OCI-LY3 (cell line): ENCODE data around the gene KAT14.
A peak's percentile ranks its signal among the peaks of the same experiment; 100 is the strongest.

Experiments
- H2AFZ ChIP-seq: fragments of 200-600, 300-600 bp; shearing (Covaris generic); 2 replicates; pipeline ENCODE4 v1.6.0; 2014; ENCODE audit warnings: antibody characterized with exemption, low read depth, low read length
- H3K27ac ChIP-seq: fragments of 200-600, 300-600 bp; sonication (generic); 2 replicates; pipeline ENCODE4 v1.5.1; 2014; ENCODE audit warnings: mild to moderate bottlenecking, low read length, moderate library complexity, mixed read lengths
- H3K27me3 ChIP-seq: fragments of 200-600, 300-600 bp; sonication (generic); 2 replicates; pipeline ENCODE4 v1.6.1; 2014; ENCODE audit warnings: low read depth, low read length, mixed read lengths
- H3K36me3 ChIP-seq: fragments of 200-600, 300-600 bp; sonication (generic); replicated peaks from 2 replicates; pipeline ENCODE3; 2014; ENCODE audit warnings: low read depth, low read length, mixed read lengths
- H3K4me1 ChIP-seq: fragments of 300-600, 200-600 bp; sonication (generic); 2 replicates; pipeline ENCODE4 v1.6.1; 2014; ENCODE audit warnings: low read length, mixed read lengths
- H3K4me2 ChIP-seq: fragments of 200-600, 300-600 bp; sonication (generic); 2 replicates; pipeline ENCODE4 v1.6.1; 2014; ENCODE audit warnings: low read length, mixed read lengths
- H3K4me3 ChIP-seq: fragments of 300-600, 200-600 bp; sonication (generic); 2 replicates; pipeline ENCODE4 v1.5.1; 2014; ENCODE audit warnings: antibody characterized with exemption, mild to moderate bottlenecking, low read length, moderate library complexity
- H3K79me2 ChIP-seq: fragments of 300-600, 200-600 bp; shearing (Covaris generic); 2 replicates; pipeline ENCODE4 v1.6.1; 2014; ENCODE audit warnings: mild to moderate bottlenecking, low read length, mixed read lengths
- H3K9ac ChIP-seq: fragments of 300-600, 200-600 bp; shearing (Covaris generic); 2 replicates; pipeline ENCODE4 v1.6.0; 2014; ENCODE audit warnings: mild to moderate bottlenecking, low read length, moderate library complexity
- H3K9me3 ChIP-seq: fragments of 200-600, 300-600 bp; shearing (Covaris generic); 2 replicates; pipeline ENCODE4 v1.6.1; 2014; ENCODE audit warnings: low read length, mixed read lengths; ENCODE audit not compliant: insufficient read depth
- H4K20me1 ChIP-seq: fragments of 200-600, 300-600 bp; sonication (generic); 2 replicates; pipeline ENCODE4 v1.6.1; 2016; ENCODE audit warnings: low read length, mixed read lengths; ENCODE audit not compliant: insufficient read depth
- CTCF ChIP-seq: fragments of 200-600, 300-600 bp; sonication (generic); IDR thresholded peaks from 2 replicates; pipeline ENCODE4 v1.5.1; 2014; ENCODE audit warnings: antibody characterized with exemption, low read length, low read depth
- EZH2phosphoT487 ChIP-seq: fragments of 200-600 bp; shearing (Covaris generic); IDR thresholded peaks from 2 replicates; pipeline ENCODE4 v1.6.1; 2018; ENCODE audit warnings: antibody characterized with exemption, mixed run types, low read depth

Gene KAT14

GRCh38 chr20:18132663-18133062, 5.0 kb upstream of the KAT14 start:
- Histone ChIP-seq H4K20me1 (no peaks in the 10 kb centered on the region), H3K4me3 (no peak overlapping the region), H3K4me1 (peaks cover 6% of the 10 kb centered on the region), H3K4me2 (no peak overlapping the region), H3K79me2 (peaks cover under 1% of the 10 kb centered on the region; the same call in 1 of the 2 replicates), H3K27ac (no peak overlapping the region), H3K36me3 (no peaks in the 10 kb centered on the region), H2AFZ (no peak overlapping the region), H3K9me3 (no peaks in the 10 kb centered on the region), H3K27me3 (0 out of 2 replicates have a peak, but pooled peaks cover 5% of the 10 kb centered on the region), H3K9ac (no peak overlapping the region)
- TF ChIP-seq EZH2phosphoT487 = no peak
- no peak for TF ChIP-seq CTCF

GRCh38 chr20:18133962-18134361, 3.7 kb upstream of the KAT14 start:
- H3K4me1 ChIP-seq = peaks cover 10% of the 10 kb centered on the region
- no peaks in the 10 kb centered on the region for H3K36me3 ChIP-seq
- no peaks in the 10 kb centered on the region for H4K20me1 ChIP-seq
- TF ChIP-seq CTCF (no peak), EZH2phosphoT487 (no peak)
- H3K4me2 ChIP-seq = no peak overlapping the region
- no peak overlapping the region for H3K4me3 ChIP-seq
- no peak overlapping the region for H3K9ac ChIP-seq
- peaks cover 13% of the 10 kb centered on the region for H3K79me2 ChIP-seq
- H2AFZ ChIP-seq = no peak overlapping the region
- 0 out of 2 replicates have a peak, but pooled peaks cover 5% of the 10 kb centered on the region for H3K27me3 ChIP-seq
- no peaks in the 10 kb centered on the region for H3K9me3 ChIP-seq
- H3K27ac ChIP-seq = no peak overlapping the region

GRCh38 chr20:18138266-18138582, 561 bp downstream of the KAT14 start:
- peak overlapping the region; percentile 72 for H3K27ac ChIP-seq
- H2AFZ ChIP-seq = peak overlapping the region; percentile 99
- H3K4me2 ChIP-seq = peak overlapping the region; percentile 98
- H3K9ac ChIP-seq = peak overlapping the region; percentile 99
- H3K27me3 ChIP-seq = no peaks in the 10 kb centered on the region
- no peak for TF ChIP-seq EZH2phosphoT487
- TF ChIP-seq CTCF = no peak
- H3K4me1 ChIP-seq = peaks cover 20% of the 10 kb centered on the region
- no peaks in the 10 kb centered on the region for H3K9me3 ChIP-seq
- peak overlapping the region; percentile 93 for H3K4me3 ChIP-seq
- H3K36me3 ChIP-seq = peaks cover 5% of the 10 kb centered on the region
- H3K79me2 ChIP-seq = peaks cover 50% of the 10 kb centered on the region
- no peaks in the 10 kb centered on the region for H4K20me1 ChIP-seq

GRCh38 chr20:18138639-18139583, 1.2 kb downstream of the KAT14 start:
- H3K9ac ChIP-seq = peak overlapping the region; percentile 99
- peaks cover 20% of the 10 kb centered on the region for H3K4me1 ChIP-seq
- no peak overlapping the region for H2AFZ ChIP-seq
- H3K27me3 ChIP-seq = no peaks in the 10 kb centered on the region
- peak overlapping the region; percentile 93 for H3K4me3 ChIP-seq
- peak overlapping the region; percentile 72; the same call in 1 of the 2 replicates for H3K27ac ChIP-seq
- no peaks in the 10 kb centered on the region for H4K20me1 ChIP-seq
- H3K4me2 ChIP-seq = peak overlapping the region; percentile 98
- peaks cover 50% of the 10 kb centered on the region for H3K79me2 ChIP-seq
- no peaks in the 10 kb centered on the region for H3K9me3 ChIP-seq
- no peak for TF ChIP-seq EZH2phosphoT487
- no peak for TF ChIP-seq CTCF
- H3K36me3 ChIP-seq = peaks cover 5% of the 10 kb centered on the region
